Activated CD4-positive, alpha-beta T cell treated with anti-CD3 and anti-CD28 coated beads for 4 hours (primary cell): ENCODE data around the gene RAB34.
A peak's percentile ranks its signal among the peaks of the same experiment; 100 is the strongest.
"Not testable (repeated sequence)": the region's sequence is repeated elsewhere in the genome, so short reads cannot be mapped to it uniquely, and the experiment has no call there.

ENCODE experiments used
- DNase-seq, 2 donors: peaks; one replicate each; pipeline ENCODE4 v3.0.0-alpha.2; 2020

Gene RAB34

DNA sequence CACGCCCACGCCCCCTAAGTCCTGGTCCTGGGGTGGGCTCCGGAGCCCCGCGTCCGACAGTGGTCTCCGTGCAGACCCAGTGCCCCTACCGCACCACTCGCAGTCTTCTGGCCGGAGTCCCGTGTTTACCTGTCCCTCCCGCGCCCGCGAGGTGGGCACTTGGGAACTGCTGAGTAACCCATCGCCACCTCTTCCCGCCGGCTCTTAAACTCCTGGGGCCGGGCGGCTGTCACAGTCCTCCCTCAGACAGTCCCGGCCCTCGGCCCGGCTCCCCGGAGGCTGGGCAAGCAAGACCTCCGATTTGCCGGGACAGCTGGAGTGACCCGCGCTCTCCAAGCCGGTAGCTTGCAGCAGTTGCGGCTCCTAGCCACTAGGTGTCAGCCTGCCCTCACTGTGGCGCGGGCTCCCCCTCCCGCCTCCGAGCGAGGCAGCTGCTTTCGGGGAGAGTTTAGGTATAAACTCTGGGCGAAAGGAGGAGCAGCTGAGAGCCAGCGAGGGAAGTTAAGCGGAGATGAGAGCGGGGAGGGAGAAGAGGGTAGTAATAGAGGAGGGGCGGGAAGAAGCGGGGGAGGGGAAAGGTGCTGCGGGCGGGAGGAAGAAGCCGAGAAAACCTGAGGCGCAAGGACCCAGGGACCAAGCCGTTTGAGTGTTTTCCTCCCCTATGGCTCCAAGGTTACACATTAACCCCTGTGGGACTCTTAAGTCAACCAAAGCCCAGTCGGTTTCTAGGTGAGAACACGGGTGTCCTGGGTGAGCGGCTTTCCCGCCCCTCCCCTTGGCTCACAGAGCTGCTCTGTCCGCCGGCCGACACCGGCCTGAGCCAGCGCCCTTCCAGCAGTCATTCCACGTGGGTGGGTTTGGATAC, 9.2 kb upstream of the RAB34 start:
- DNase-seq = peak; percentile 89 to 92

DNA sequence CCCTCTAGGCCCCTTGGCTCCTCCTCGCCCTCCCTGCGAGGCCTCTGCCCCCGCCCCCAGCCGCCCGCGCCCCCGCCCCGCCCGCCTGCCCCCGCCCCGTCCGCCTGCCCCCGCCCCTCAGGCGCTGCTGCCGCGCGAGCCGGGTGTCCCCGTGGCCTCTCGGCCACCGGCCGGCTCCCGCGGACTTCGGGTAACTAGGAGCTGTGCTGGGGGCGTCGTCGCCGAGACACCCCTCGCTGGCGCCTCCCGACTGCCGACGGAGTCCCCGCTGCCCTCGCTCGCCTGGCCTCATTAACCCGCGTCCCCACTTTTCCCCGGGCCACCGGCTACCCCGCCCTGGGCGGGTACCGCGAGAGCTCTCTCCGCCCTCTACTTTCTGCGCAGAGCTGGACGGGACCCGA, 8.6 kb upstream of the RAB34 start, which contains the start of gene TLCD1:
TSS of gene TLCD1 (minus strand) at position 8 of the 401 bp plus-strand sequence. CDS start 136 bp downstream, outside the sequence.
- DNase-seq = peak; percentile 59 to 72

DNA sequence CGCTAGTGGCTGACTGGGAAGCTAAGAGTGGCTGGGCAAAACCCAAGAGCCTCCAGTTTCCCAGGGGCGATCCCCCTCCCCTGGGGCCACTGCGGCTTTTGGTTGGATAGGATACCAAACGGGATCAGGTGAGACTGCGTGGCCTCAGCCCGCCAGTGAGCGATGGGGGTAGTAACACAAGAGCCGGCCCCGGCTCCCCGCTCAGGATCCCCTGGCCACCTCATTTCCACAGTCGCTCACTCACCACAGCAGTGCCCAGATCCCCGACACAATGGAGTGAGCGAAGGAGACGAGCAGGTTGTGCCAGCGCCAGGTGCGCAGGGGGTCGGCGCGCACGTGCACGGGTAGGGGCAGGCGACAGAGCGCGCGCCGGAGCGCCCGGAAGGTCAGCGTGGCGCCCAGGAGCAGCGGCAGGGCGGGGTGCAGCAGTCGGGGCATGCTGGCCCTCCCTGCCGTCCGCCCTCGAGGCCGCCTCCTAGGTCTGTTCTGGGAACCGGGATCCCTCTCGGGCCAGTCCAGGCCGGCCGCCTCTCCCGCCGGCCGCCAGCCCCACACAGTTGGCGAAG, 8.1 kb upstream of the RAB34 start:
- peak; percentile 30 to 31 for DNase-seq

DNA sequence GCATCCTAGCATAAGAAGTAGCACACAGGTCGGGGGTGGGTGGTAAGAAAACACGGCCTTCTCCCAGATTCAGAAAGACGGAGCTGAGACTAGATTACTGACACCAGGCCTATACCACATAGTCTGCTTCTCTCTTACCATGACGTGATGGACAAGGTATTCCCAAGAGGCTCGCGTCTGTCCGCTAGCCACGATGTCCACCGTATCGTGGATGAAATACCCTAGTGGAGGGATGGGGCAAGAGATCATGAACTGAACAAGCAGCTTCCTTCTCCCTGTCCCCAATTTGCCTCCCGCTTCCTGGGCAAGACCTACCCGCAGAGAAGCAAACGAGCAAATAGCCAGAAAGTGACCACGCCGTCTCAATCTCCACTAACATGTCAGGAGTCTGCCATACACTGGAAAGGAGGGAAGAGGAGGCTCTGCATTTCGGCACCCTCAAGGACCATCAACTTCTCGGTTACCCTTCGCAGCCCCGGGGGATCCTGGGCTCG, 7.5 kb upstream of the RAB34 start:
- DNase-seq = no peak

DNA sequence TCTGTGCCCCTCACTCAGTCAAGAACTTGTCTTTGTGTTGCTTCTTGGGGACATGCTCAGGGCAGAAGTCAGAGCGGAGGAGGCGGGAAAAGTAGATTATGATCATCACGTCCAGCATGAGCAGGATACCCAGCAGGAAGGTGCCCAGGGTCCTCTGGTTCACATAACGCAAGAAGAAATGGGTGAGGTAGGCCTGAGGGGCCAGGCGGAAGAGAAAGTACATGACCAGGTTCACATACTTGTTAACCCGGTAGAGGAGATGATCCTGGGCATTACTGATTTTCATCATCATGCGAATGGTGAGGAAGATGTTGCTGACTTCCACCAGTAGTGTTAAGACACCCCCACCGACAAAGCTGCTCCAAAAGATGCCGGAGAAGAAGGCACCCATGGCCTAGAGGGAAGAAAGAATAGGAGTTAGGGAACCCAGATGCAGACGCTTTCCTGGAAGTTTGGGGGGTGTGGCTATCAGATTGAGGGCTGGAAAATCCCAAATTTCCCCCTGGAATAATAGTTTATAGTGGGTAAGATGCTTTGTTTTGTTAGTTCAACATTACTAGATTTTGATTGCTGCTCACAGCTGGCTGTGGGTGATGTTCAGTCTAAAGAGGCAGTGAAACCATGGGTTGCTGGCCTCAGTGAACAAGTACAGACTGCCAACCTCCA, 7.0 kb upstream of the RAB34 start:
- no peak for DNase-seq

DNA sequence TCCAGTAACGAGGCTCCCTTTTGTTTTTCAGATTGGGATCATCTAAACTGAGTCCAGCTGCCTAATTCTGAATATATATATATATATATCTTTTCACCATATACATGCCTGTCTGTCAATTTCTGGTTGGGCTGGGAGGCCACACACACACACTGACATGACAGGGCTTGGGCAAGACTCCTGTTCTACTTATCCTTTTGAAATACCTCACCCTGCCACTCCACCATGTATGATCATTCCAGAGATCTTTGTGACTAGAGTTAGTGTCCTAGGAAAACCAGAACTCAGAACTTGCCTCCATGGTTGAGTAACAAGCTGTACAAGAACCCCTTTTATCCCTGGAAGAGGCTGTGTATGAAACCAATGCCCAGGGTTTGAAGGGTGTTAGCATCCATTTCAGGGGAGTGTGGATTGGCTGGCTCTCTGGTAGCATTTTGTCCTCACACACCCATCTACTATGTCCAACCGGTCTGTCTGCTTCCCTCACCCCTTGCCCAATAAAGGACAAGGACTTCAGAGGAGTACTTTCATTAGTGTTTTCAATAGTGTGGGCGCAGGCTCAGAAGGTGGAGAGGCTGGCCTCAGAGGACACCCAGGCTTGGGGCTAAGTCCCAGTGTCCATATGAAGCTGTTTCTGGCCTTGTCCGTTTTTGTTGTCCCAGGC, 6.3 kb upstream of the RAB34 start:
- DNase-seq = not testable (repeated sequence)

DNA sequence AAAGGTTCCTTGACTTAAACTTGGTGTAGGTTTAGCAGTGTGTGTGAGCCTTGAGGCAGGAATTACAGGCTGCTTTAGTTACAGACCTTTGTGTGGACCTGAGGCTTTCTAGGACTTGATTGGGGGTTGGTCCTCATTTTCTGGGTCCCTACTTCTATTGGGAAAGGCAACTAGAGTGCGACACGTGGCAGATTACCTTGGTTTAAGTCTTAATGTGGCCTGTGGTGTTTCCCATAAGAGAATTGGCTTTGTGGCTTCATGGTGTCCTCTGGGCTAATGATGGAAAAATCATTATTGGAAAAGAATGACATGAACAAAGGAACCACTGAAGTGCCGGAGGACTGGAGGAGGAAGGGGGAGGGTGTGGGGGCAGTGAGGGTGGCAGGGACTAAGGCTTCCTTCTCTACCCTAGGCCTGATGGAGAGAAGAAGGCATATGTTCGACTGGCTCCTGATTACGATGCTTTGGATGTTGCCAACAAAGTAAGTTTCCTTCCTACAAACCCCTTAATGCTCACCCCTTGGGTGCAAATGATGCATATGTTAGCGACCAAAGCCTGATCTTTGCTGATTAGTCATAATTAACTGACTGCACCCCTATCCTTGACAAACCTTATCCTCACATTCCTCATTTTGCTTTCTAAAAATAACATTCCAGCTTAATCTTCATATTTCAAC, 5.6 kb upstream of the RAB34 start:
- DNase-seq = no peak

DNA sequence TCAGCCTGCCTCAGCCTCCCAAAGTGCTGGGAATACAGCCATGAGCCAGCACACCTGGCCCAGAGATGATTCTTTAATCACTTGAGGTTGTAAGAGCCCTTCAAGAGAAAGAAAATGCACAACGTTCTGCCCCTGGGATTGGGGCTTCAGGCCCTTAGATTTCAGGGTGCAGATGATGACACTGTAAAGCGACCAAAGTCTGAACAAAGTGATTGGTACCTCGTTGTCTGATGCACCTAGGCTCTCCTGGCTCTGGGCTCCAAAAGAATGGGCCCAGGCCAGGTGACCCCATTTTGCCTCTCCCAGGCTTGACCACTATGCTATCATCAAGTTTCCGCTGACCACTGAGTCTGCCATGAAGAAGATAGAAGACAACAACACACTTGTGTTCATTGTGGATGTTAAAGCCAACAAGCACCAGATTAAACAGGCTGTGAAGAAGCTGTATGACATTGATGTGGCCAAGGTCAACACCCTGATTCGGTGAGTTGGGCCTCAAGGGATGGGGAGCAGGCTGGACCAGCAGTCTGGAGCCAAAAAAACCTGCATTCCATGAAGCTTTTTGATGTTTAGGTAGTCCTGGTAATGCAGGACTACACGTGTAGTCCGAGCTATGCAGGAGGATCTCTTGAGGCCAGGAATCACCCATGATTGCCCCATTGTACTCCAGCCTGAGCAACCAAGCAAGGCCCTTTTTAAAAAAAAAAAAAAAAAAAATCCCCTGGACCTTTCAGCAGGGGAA, 4.9 kb upstream of the RAB34 start:
- no peak for DNase-seq

DNA sequence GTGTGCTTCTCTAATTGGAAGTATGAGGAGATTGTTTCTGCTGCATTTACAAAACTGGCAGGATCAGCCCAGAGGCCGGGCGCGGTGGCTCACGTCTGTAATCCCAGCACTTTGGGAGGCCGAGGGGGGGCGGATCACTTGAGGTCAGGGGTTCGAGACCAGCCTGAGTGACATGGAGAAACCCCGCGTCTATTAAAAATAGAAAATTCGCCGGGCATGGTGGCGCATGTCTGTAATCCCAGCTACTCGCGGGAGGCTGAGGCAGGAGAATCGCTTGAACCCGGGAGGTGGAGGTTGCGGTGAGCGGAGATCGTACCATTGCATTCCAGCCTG, 3.3 kb upstream of the RAB34 start:
- DNase-seq = not testable (repeated sequence)

DNA sequence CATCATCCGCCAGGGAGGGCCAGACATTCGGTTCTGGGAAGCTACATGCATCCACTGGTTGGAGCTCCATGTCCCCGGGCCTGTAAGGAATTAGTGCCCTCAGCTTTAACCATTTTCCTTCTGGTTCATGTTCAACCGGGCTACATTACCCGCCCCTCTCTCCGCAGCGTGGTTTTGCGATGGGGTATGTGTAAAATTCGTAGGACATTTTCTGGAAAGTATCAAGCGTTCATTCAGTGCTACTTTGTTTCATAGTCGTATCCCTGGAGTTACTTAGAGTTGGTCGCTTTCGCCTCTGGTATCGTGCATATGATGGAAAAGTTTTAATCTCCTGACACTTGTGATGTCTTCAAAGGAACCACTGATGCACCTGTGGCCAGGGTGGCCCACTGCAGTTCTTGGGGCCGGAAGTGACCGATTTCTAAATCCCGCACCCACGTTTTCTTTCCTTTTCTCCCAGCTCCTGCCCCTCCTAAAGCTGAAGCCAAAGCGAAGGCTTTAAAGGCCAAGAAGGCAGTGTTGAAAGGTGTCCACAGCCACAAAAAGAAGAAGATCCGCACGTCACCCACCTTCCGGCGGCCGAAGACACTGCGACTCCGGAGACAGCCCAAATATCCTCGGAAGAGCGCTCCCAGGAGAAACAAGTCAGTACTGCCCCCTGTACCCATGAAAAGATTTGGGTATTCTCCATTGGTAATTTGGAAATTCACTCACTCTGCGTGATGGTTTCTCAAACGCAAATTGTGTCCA, 2.8 kb upstream of the RAB34 start:
- DNase-seq = peak; percentile 28 to 39

DNA sequence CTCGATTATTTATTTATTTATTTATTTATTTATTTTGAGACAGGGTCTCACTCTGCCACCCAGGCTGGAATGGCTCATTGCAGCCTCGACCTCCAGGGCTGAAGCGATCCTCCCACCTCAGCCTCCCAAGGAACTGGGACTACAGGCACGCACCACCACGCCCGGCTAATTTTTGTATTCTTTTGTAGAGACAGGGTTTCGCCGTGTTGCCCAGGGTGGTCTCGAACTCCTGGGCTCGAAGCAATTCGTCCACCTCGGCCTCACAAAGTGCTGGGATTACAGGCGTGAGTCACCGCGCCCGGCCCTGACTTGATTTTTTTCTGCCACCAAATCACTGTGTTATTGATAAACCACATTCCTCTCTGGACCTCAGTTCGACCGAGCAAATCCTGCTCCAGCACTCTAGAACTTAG, 1.4 kb upstream of the RAB34 start:
- no peak for DNase-seq

DNA sequence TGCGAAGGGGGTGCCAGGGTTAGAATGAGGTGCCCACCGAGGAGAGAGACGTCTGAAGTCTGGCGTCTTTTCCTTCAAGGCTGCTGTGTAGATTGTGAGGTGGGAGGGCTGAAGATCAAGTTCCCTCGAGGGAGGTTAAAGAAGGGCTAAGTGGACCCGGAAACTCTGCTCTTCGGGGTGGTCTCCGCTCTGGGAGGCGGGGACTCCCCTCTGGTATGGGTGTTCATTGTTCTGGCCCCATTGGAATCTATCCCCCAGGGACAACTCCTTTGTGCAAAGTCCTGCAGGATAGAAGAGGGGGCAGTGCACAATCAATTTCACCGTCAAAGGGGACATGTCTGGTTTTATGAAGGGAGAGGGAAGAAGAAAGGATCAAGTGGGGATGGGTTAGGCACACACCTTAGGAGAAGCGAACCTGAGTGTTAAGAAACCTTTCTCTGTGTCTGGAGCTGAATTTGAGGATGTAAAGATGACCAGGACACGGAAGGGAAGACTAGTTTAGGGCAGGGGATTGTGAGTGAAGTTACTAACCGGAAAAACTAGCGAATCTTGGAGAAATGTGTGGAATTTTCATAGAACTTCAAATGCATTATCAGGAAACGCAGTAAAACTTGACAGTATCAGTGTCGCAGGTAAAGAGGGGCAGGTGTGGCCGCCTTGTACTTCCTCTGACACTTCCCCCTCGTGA, 809 bp upstream of the RAB34 start:
- DNase-seq = no peak

DNA sequence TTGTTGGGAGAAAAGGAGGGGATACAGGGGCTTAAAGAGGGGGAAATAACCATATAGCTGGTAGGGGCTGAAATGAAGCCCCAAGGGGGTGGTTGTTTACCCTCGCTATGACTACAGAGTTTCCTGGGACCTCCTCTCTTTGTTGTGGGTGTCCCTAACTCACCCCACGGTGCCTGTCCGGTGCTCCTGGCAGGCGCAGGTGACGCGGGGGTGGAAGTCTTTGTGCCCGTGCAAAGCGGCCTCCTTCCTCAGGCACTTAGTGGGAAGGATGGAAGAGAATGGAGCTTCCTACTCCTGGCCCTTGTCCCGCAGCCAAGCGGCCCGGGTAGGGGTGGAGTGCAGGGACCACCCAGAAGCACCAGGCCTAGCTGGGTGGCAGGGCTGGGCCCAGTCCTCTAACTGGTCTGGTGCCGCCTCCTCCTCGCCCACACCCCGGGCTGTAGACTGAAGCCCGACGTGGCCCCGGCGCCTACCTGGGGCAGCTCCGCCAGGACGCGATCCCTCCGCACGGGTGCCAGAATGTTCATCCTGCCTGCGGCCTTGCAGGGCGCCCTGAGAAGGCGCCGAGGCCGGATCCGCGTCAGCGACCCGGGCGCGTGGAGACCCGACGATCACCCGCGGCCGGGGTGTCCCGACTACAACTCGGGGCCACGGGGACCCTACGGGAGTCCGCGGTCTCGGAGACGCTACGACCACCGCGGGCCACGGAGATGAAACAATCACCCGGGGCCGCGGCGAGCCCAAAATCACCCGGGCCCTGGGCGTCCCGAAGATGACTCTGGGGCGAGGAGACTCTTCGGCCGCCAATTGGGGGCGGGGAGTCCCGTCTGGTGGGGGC, 709 bp downstream of the RAB34 start:
- DNase-seq = no peak

DNA sequence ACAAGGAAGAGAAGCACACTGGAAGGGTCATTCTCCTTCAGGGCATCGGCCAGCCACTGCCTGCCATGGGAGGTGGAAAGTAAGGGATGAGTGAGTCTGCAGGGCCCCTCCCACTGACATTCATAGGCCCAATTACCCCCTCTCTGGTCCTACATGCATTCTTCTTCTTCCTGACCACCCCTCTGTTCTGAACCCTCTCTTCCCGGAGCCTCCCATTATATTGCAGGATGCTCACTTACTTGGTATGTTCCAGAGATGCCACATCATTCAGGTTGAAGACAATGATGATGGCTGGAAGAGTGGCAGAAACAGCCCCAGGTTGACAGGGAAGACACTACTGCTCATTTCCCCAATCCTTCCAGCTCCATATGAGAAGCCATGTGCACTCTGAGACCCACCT, 2.5 kb downstream of the RAB34 start:
- DNase-seq = no peak

DNA sequence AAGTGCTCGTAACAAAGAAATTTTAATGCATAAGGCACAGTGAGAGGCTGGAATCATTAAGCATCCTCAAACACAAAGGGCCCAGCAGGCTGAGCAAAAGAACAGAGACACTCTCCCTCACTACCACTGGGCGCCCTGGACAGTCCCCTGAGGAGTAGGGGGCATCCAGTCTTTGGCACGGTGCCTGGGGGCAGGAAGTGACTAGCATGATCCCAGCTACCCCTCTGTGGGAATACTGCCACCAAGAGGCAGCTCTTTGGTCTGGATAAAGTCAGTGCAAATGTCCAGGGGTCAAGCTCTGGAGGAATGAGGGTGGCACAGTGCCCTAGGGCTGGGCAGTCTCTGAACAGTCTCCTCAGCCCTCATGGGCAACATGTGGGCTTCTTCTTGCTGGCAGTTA, 3.4 kb downstream of the RAB34 start:
- DNase-seq = no peak

DNA sequence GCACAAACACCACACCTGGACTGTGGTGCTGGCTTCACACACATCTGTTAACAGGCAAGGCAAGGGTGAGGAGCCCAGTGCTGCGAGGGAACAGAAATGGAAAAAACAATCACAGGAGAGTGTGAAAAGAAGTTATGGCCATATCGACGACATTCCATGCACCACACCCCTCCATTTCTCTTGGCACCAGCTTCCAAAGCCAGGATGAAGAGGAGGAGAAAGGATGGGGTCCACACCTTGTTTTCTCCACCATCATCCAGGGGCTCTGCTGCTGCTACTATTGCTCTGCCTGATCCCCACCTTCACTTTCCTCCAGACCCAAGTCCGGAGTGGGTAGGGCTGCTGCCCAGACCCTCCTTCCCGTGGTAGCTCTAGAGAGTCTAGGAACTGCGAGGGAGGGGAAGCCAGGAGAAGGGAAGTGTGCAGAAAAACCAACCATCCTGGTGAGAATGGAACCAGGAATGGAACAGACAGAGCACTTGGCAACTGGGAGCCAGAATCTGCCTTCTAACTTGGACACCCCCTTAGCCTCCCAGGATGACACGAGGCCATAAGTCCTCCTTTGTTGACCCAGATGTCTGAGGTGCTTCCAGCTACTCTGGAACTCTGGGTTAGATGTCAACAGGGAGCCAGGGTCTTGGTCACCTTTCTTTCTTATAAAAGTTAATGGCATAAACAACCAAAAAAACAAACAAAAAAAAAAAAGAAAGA, 4.8 kb downstream of the RAB34 start:
- no peak for DNase-seq

DNA sequence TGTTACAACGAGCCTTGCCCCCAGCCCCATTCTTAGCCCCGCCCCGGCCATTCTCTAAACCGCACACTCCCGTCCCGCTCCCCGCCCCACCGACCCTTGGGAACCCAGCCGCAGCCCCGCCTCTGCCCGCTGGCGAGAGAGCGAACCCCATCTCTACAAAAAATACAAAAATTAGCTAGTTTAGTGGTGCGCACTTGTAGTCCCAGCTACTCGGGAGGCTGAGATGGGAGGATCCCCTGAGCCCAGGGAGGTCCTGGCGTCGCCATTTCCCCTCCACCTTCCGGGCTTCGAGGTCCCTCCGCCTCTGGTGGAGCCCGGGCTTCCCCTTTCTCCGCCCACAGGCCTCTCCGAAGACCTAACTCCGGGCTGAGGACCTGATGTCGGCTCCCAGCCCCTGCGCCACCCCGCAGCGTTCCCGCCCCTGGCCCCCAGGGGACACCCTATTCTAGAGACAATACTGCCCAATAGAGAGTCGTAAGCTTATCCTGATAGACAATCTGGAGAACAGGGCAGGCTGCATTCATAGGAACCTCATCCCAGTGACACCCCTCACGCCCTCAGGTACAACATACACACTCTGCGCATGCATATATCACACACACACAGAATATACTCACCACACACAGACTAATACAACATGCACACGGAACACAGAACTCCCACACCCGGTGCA, 5.5 kb downstream of the RAB34 start:
- DNase-seq = peak; percentile 58 to 68

DNA sequence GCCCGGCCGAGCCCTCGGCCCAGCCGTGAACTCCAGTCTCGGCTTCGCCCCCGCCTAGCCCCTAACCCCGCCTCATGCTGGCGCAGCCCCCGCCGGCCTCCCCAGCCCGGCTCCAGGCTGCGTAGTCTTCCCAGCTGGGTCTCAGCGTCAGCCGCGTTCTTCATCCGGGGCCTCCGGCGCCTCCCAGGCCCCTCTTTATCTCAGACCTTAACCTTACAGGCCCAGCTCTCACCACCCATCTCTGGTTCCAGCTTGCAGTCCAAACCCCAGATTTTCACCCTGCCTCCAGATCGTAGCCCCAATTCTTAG, 6.0 kb downstream of the RAB34 start, which contains the start of gene PROCA1:
TSS of gene PROCA1 (minus strand) at position 166 of the 309 bp plus-strand sequence. CDS start 228 bp downstream, outside the sequence.
- DNase-seq = peak in 1 of 2 donors; percentile 32
